ENCODE data around the gene LZTS2. TPM values are rescaled to one million over a fixed set of nuclear protein-coding genes. Genes with fewer than 3 reads are reported as not detected.
"Not testable (repeated sequence)": the region's sequence is repeated elsewhere in the genome, so short reads cannot be mapped to it uniquely, and the experiment has no call there.

The LZTS2 gene
- total RNA-seq, 2 experiments from 2014 or later: 11.6 to 13.8 TPM

GRCh38 chr10:101031796-101032636 lies 32.4 kb downstream of the LZTS2 start:
- DNase-seq: peak; percentile 85
- Mint-ChIP-seq H3K9me3 (ENCODE audit: insufficient read depth) (no peaks in the 10 kb centered on the region), H3K27me3 (ENCODE audit: low read depth) (peaks cover 17% of the 10 kb centered on the region), H3K27ac (peak overlapping the region; percentile 93), H3K36me3 (ENCODE audit: low read depth) (peaks cover 13% of the 10 kb centered on the region), H3K4me3 (peak overlapping the region; percentile 79), H3K4me1 (ENCODE audit: low read depth) (peaks cover 20% of the 10 kb centered on the region)
- peak; percentile 54 for ATAC-seq
- ChIA-PET CTCF (interaction anchor here (1.2 to 14.0 kb wide), 10 partner anchors 8 to 110 kb away, joined by 4 to 169 read pairs (median 14); no protein-coding TSS in a partner anchor), POLR2A (interaction anchor here (0.8 to 1.6 kb wide), 3 partner anchors 9 to 64 kb away, joined by 3 to 5 read pairs (median 4); no protein-coding TSS in a partner anchor)

GRCh38 chr10:101032637-101033224 lies 33.1 kb downstream of the LZTS2 start:
- no peaks in the 10 kb centered on the region for H3K9me3 Mint-ChIP-seq (ENCODE audit: insufficient read depth)
- H3K4me3 Mint-ChIP-seq: peak overlapping the region; percentile 79
- peaks cover 20% of the 10 kb centered on the region for H3K4me1 Mint-ChIP-seq (ENCODE audit: low read depth)
- H3K27me3 Mint-ChIP-seq (ENCODE audit: low read depth): peaks cover 15% of the 10 kb centered on the region
- ATAC-seq: peak; percentile 47
- H3K27ac Mint-ChIP-seq: peak overlapping the region; percentile 93
- ChIA-PET POLR2A (no interaction called here), CTCF (interaction anchor here (1.2 to 14.0 kb wide), 8 partner anchors 9 to 109 kb away, joined by 4 to 169 read pairs (median 16); no protein-coding TSS in a partner anchor)
- peak; percentile 67 for DNase-seq
- H3K36me3 Mint-ChIP-seq (ENCODE audit: low read depth): peaks cover 19% of the 10 kb centered on the region

- Mint-ChIP-seq H3K4me1 (ENCODE audit: low read depth) (peaks cover 20% of the 10 kb centered on the region), H3K9me3 (ENCODE audit: insufficient read depth) (no peaks in the 10 kb centered on the region), H3K36me3 (ENCODE audit: low read depth) (peaks cover 24% of the 10 kb centered on the region), H3K27ac (no peak overlapping the region), H3K4me3 (peak overlapping the region; percentile 12), H3K27me3 (ENCODE audit: low read depth) (peaks cover 12% of the 10 kb centered on the region)
- ATAC-seq (no peak), DNase-seq (no peak)
- POLR2A ChIA-PET: no interaction called here
- CTCF ChIA-PET: interaction anchor here (1.5 to 14.0 kb wide), 4 partner anchors 16 to 36 kb away, joined by 5 to 169 read pairs (median 27); no protein-coding TSS in a partner anchor
Observed at GRCh38 chr10:101033276-101033675, 33.7 kb downstream of the LZTS2 start.

GRCh38 chr10:101034404-101034803 lies 34.8 kb downstream of the LZTS2 start:
- not testable (repeated sequence) for H3K9me3 Mint-ChIP-seq (ENCODE audit: insufficient read depth); DNase-seq; H3K4me3 Mint-ChIP-seq; H3K27me3 Mint-ChIP-seq (ENCODE audit: low read depth); ATAC-seq; H3K27ac Mint-ChIP-seq
- POLR2A ChIA-PET: interaction anchor here (0.9 to 1.1 kb wide), 3 partner anchors 9 to 28 kb away, joined by 3 to 5 read pairs (median 3); no protein-coding TSS in a partner anchor
- H3K36me3 Mint-ChIP-seq (ENCODE audit: low read depth): peaks cover 29% of the 10 kb centered on the region
- H3K4me1 Mint-ChIP-seq (ENCODE audit: low read depth): peaks cover 20% of the 10 kb centered on the region
- CTCF ChIA-PET: interaction anchor here (0.8 to 14.0 kb wide), 6 partner anchors 9 to 36 kb away, joined by 3 to 169 read pairs (median 4); no protein-coding TSS in a partner anchor

- Mint-ChIP-seq H3K27ac (no peak overlapping the region), H3K27me3 (ENCODE audit: low read depth) (no peaks in the 10 kb centered on the region), H3K9me3 (ENCODE audit: insufficient read depth) (no peaks in the 10 kb centered on the region), H3K4me3 (no peak overlapping the region), H3K4me1 (ENCODE audit: low read depth) (peaks cover 20% of the 10 kb centered on the region), H3K36me3 (ENCODE audit: low read depth) (peaks cover 29% of the 10 kb centered on the region)
- DNase-seq (no peak), ATAC-seq (no peak)
- POLR2A ChIA-PET: interaction anchor here (0.6 to 1.1 kb wide), 4 partner anchors 8 to 38 kb away, joined by 3 to 5 read pairs (median 4); no protein-coding TSS in a partner anchor
- CTCF ChIA-PET: interaction anchor here (1.0 to 14.0 kb wide), 4 partner anchors 8 to 24 kb away, joined by 3 to 169 read pairs (median 4); no protein-coding TSS in a partner anchor
Observed at GRCh38 chr10:101035314-101035713, 35.7 kb downstream of the LZTS2 start.

- Mint-ChIP-seq H3K4me3 (no peak overlapping the region), H3K27me3 (ENCODE audit: low read depth) (no peaks in the 10 kb centered on the region), H3K36me3 (ENCODE audit: low read depth) (peaks cover 29% of the 10 kb centered on the region), H3K4me1 (ENCODE audit: low read depth) (peaks cover 21% of the 10 kb centered on the region), H3K27ac (no peak overlapping the region), H3K9me3 (ENCODE audit: insufficient read depth) (no peaks in the 10 kb centered on the region)
- no peak for DNase-seq
- ATAC-seq: no peak
- CTCF ChIA-PET: interaction anchor here (14.0 kb wide), 1 partner anchor 19 kb away, joined by 169 read pairs; no protein-coding TSS in a partner anchor
- POLR2A ChIA-PET: no interaction called here
Observed at GRCh38 chr10:101035916-101036702, 36.5 kb downstream of the LZTS2 start.

GRCh38 chr10:101036726-101037125 lies 37.1 kb downstream of the LZTS2 start:
- Mint-ChIP-seq H3K9me3 (ENCODE audit: insufficient read depth) (no peaks in the 10 kb centered on the region), H3K27ac (no peak overlapping the region), H3K4me3 (no peak overlapping the region), H3K36me3 (ENCODE audit: low read depth) (peaks cover 29% of the 10 kb centered on the region), H3K27me3 (ENCODE audit: low read depth) (no peaks in the 10 kb centered on the region), H3K4me1 (ENCODE audit: low read depth) (peaks cover 23% of the 10 kb centered on the region)
- POLR2A ChIA-PET: no interaction called here
- DNase-seq: no peak
- CTCF ChIA-PET: interaction anchor here (7.7 to 14.0 kb wide), 2 partner anchors 20 to 27 kb away, joined by 169 to 235 read pairs; partner anchors contain the start of gene KAZALD1
- ATAC-seq: no peak

GRCh38 chr10:101038484-101038883 lies 38.9 kb downstream of the LZTS2 start:
- Mint-ChIP-seq H3K9me3 (ENCODE audit: insufficient read depth) (no peaks in the 10 kb centered on the region), H3K4me3 (no peak overlapping the region), H3K36me3 (ENCODE audit: low read depth) (peaks cover 29% of the 10 kb centered on the region), H3K4me1 (ENCODE audit: low read depth) (peaks cover 29% of the 10 kb centered on the region), H3K27ac (no peak overlapping the region), H3K27me3 (ENCODE audit: low read depth) (peaks cover 2% of the 10 kb centered on the region)
- POLR2A ChIA-PET: no interaction called here
- ATAC-seq: no peak
- CTCF ChIA-PET: interaction anchor here (0.9 to 14.0 kb wide), 5 partner anchors 10 to 103 kb away, joined by 3 to 235 read pairs (median 48); partner anchors contain the start of gene KAZALD1
- DNase-seq: no peak

- Mint-ChIP-seq H3K36me3 (ENCODE audit: low read depth) (peaks cover 29% of the 10 kb centered on the region), H3K4me1 (ENCODE audit: low read depth) (peaks cover 31% of the 10 kb centered on the region), H3K27me3 (ENCODE audit: low read depth) (peaks cover 12% of the 10 kb centered on the region), H3K27ac (no peak overlapping the region), H3K9me3 (ENCODE audit: insufficient read depth) (no peaks in the 10 kb centered on the region), H3K4me3 (no peak overlapping the region)
- DNase-seq (no peak), ATAC-seq (no peak)
- ChIA-PET CTCF (interaction anchor here (1.0 to 7.7 kb wide), 5 partner anchors 9 to 102 kb away, joined by 4 to 235 read pairs (median 7); partner anchors contain the start of genes KAZALD1, PDZD7 and SFXN3), POLR2A (no interaction called here)
Observed at GRCh38 chr10:101040061-101040460, 40.5 kb downstream of the LZTS2 start.

GRCh38 chr10:101040851-101041250 lies 41.2 kb downstream of the LZTS2 start:
- ChIA-PET POLR2A (interaction anchor here (0.9 to 1.2 kb wide), 3 partner anchors 9 to 19 kb away, joined by 3 to 4 read pairs (median 3); partner anchors contain the start of gene PDZD7), CTCF (interaction anchor here (0.8 to 7.7 kb wide), 13 partner anchors 9 to 530 kb away, joined by 3 to 235 read pairs (median 9); partner anchors contain the start of genes KAZALD1, PDZD7 and SFXN3)
- Mint-ChIP-seq H3K27ac (no peak overlapping the region), H3K36me3 (ENCODE audit: low read depth) (peaks cover 24% of the 10 kb centered on the region), H3K27me3 (ENCODE audit: low read depth) (peaks cover 17% of the 10 kb centered on the region), H3K4me1 (ENCODE audit: low read depth) (peaks cover 31% of the 10 kb centered on the region), H3K9me3 (ENCODE audit: insufficient read depth) (no peaks in the 10 kb centered on the region), H3K4me3 (no peak overlapping the region)
- ATAC-seq: no peak
- no peak for DNase-seq
